HepG2 (cell line): ENCODE data around the gene CCDC9B. TPM values are rescaled to one million over a fixed set of nuclear protein-coding genes. Genes with fewer than 3 reads are reported as not detected.

Experiments
- ARNTL ChIP-seq: sonication (generic); formaldehyde crosslinking; IDR thresholded peaks from 2 replicates; pipeline ENCODE4 v1.4.0; 2020; ENCODE audit warnings: mild to moderate bottlenecking, missing genetic modification reagents
- BORCS8-MEF2B ChIP-seq: sonication (generic); formaldehyde crosslinking; IDR thresholded peaks from 2 replicates; pipeline ENCODE4 v1.8.0; 2022; ENCODE audit warnings: mild to moderate bottlenecking, missing genetic modification reagents
- CERS6 ChIP-seq: sonication (generic); formaldehyde crosslinking; IDR thresholded peaks from 2 replicates; pipeline ENCODE4 v1.5.0; 2020; ENCODE audit warnings: missing genetic modification reagents
- KAT7 ChIP-seq: IDR thresholded peaks from 2 replicates; pipeline ENCODE4 v1.6.1; 2018; ENCODE audit warnings: borderline replicate concordance, missing compliant biosample characterization
- KMT2B ChIP-seq: IDR thresholded peaks from 2 replicates; pipeline ENCODE4 v1.6.1; 2016; ENCODE audit warnings: missing genetic modification reagents, missing compliant biosample characterization
- MED1 ChIP-seq: sonication (generic); formaldehyde crosslinking; IDR thresholded peaks from 2 replicates; pipeline ENCODE4 v1.4.0; 2020; ENCODE audit warnings: missing genetic modification reagents
- PCBP2 ChIP-seq: fragments of 200-400 bp; formaldehyde crosslinking; optimal IDR thresholded peaks from 2 replicates; pipeline ENCODE3; 2018; ENCODE audit warnings: low read length, low read depth; ENCODE audit not compliant: poor library complexity, severe bottlenecking
- RCOR2 ChIP-seq: IDR thresholded peaks from 2 replicates; pipeline ENCODE4 v1.6.1; 2016; ENCODE audit warnings: missing biosample characterization, missing genetic modification reagents
- SMARCC2 ChIP-seq: fragments of 450-650 bp; IDR thresholded peaks from 2 replicates; pipeline ENCODE4 v1.6.1; 2017; ENCODE audit warnings: antibody characterized with exemption, mild to moderate bottlenecking
- THAP11 ChIP-seq: IDR thresholded peaks from 2 replicates; pipeline ENCODE4 v1.6.1; 2016; ENCODE audit warnings: missing biosample characterization, missing genetic modification reagents
- TRIM24 ChIP-seq: sonication (generic); formaldehyde crosslinking; IDR thresholded peaks from 2 replicates; pipeline ENCODE4 v1.8.0; 2022; ENCODE audit warnings: mild to moderate bottlenecking, missing genetic modification reagents
- ZBTB46 ChIP-seq: sonication (generic); formaldehyde crosslinking; IDR thresholded peaks from 2 replicates; pipeline ENCODE4 v1.4.0; 2020; ENCODE audit warnings: mild to moderate bottlenecking, missing genetic modification reagents, borderline replicate concordance
- ZC3H13 ChIP-seq: sonication (generic); formaldehyde crosslinking; IDR thresholded peaks from 2 replicates; pipeline ENCODE4 v1.8.1; 2023; ENCODE audit warnings: mild to moderate bottlenecking, missing genetic modification reagents, moderate library complexity
- ZFP90 ChIP-seq: sonication (generic); formaldehyde crosslinking; IDR thresholded peaks from 2 replicates; pipeline ENCODE4 v1.8.0; 2022; ENCODE audit warnings: missing genetic modification reagents, mild to moderate bottlenecking, inconsistent platforms, borderline replicate concordance
- ZMAT3 ChIP-seq: sonication (generic); formaldehyde crosslinking; conservative IDR thresholded peaks from 2 replicates; pipeline ENCODE4 v1.7.0; 2021; ENCODE audit warnings: missing genetic modification reagents
- ZNF160 ChIP-seq: sonication (generic); formaldehyde crosslinking; IDR thresholded peaks from 2 replicates; pipeline ENCODE4 v1.8.0; 2022; ENCODE audit warnings: mild to moderate bottlenecking, inconsistent platforms, missing genetic modification reagents
- ZNF367 ChIP-seq: sonication (generic); formaldehyde crosslinking; IDR thresholded peaks from 2 replicates; pipeline ENCODE4 v1.4.0; 2020; ENCODE audit warnings: missing genetic modification reagents, borderline replicate concordance
- ZNF451 ChIP-seq: sonication (generic); formaldehyde crosslinking; IDR thresholded peaks from 2 replicates; pipeline ENCODE4 v1.5.0; 2020; ENCODE audit warnings: mild to moderate bottlenecking, missing genetic modification reagents
- ZNF7 ChIP-seq: IDR thresholded peaks from 2 replicates; pipeline ENCODE4 v1.6.1; 2016; ENCODE audit warnings: missing biosample characterization, missing genetic modification reagents
- ZNF746 ChIP-seq: sonication (generic); formaldehyde crosslinking; IDR thresholded peaks from 2 replicates; pipeline ENCODE4 v1.8.0; 2022; ENCODE audit warnings: mild to moderate bottlenecking, missing genetic modification reagents
- ZNF749 ChIP-seq: sonication (generic); formaldehyde crosslinking; IDR thresholded peaks from 2 replicates; pipeline ENCODE4 v1.8.0; 2022; ENCODE audit warnings: mild to moderate bottlenecking, missing genetic modification reagents, moderate library complexity, borderline replicate concordance
- ZNF768 ChIP-seq: sonication (generic); formaldehyde crosslinking; IDR thresholded peaks from 2 replicates; pipeline ENCODE4 v1.4.0; 2020; ENCODE audit warnings: missing genetic modification reagents
- ZSCAN20 ChIP-seq: sonication (generic); formaldehyde crosslinking; IDR thresholded peaks from 2 replicates; pipeline ENCODE4 v1.4.0; 2020; ENCODE audit warnings: missing genetic modification reagents, mild to moderate bottlenecking, borderline replicate concordance
- ZSCAN21 ChIP-seq: sonication (generic); formaldehyde crosslinking; IDR thresholded peaks from 2 replicates; pipeline ENCODE4 v1.8.0; 2022; ENCODE audit warnings: mild to moderate bottlenecking, missing genetic modification reagents, moderate library complexity, borderline replicate concordance
- polyA plus RNA-seq, 8 experiments: library from polyadenylated mRNA; depleted of rRNA in 3 of 8; stranded (reverse) in 7 of 8; unstranded in 1 of 8; fragments of >200 nt; fragmentation: Illumina TruSeq in 4 of 8; extraction: Trizol in 4 of 8; gene quantifications; 2 replicates each; pipeline versions ENCODE4 v1.2.1 to v1.2.3, GENCODE V29; 2011 to 2016; ENCODE audit warnings: low read depth in 4 of 8, missing spikeins in 1 of 8, mixed read lengths in 1 of 8; ENCODE audit not compliant: insufficient read depth in 1 of 8
- total RNA-seq, 5 experiments: library from RNA; depleted of rRNA; stranded (reverse); fragments of >200 nt; fragmentation: Illumina TruSeq; extraction: Trizol; gene quantifications; 2 replicates each; pipeline ENCODE4 v1.2.3, GENCODE V29; 2016; ENCODE audit warnings: low read depth in 1 of 5
- TF ChIP-seq, protein P1 (sequence below), 2 experiments: sonication (generic) in 1 of 2; formaldehyde crosslinking in 1 of 2; IDR thresholded peaks; 2 replicates each; pipeline versions ENCODE4 v1.4.0 to v1.6.1; 2018 to 2020; ENCODE audit warnings: missing genetic modification reagents in 2 of 2, borderline replicate concordance in 1 of 2, low read depth in 1 of 2, mild to moderate bottlenecking in 1 of 2, missing biosample characterization in 1 of 2

The CCDC9B gene
- total and polyA plus RNA-seq, 2 of the 13 experiments (the other 11 are each of a cell fraction or from before 2014, with no cell fraction given): 0.98 to 1.6 TPM

GRCh38 chr15:40367686-40368611, 27.2 kb upstream of the CCDC9B start (continued):
- TF ChIP-seq ZMAT3 (CRISPR knock-in tag) (peak; percentile 60; the same call in 1 of the 2 replicates), PCBP2 (no peak), ZC3H13 (CRISPR knock-in tag) (peak; percentile 94), THAP11 (peak; percentile 65), ZNF451 (peak; percentile 97), ZNF7 (peak; percentile 51; the same call in 1 of the 2 replicates), SMARCC2 (no peak), CERS6 (CRISPR knock-in tag) (peak; percentile 98), ZNF768 (CRISPR knock-in tag) (peak; percentile 85), KAT7 (peak; percentile 40; the same call in 1 of the 2 replicates), KMT2B (CRISPR knock-in tag) (peak; percentile 86), ARNTL (CRISPR knock-in tag) (peak; percentile 60; the same call in 1 of the 2 replicates), MED1 (CRISPR knock-in tag) (peak; percentile 63), ZNF749 (CRISPR knock-in tag) (peak; percentile 97), RCOR2 (CRISPR knock-in tag) (no peak), ZFP90 (peak; percentile 95; the same call in 1 of the 2 replicates), ZNF367 (peak; percentile 94), ZSCAN20 (CRISPR knock-in tag) (peak; percentile 97), ZNF746 (CRISPR knock-in tag) (peak; percentile 74; the same call in 1 of the 2 replicates), ZSCAN21 (CRISPR knock-in tag) (peak; percentile 96), TRIM24 (CRISPR knock-in tag) (no peak), ZNF160 (CRISPR knock-in tag) (peak; percentile 59), ZBTB46 (CRISPR knock-in tag) (no peak), BORCS8-MEF2B (peak; percentile 97)
- TF ChIP-seq, protein P1, sequence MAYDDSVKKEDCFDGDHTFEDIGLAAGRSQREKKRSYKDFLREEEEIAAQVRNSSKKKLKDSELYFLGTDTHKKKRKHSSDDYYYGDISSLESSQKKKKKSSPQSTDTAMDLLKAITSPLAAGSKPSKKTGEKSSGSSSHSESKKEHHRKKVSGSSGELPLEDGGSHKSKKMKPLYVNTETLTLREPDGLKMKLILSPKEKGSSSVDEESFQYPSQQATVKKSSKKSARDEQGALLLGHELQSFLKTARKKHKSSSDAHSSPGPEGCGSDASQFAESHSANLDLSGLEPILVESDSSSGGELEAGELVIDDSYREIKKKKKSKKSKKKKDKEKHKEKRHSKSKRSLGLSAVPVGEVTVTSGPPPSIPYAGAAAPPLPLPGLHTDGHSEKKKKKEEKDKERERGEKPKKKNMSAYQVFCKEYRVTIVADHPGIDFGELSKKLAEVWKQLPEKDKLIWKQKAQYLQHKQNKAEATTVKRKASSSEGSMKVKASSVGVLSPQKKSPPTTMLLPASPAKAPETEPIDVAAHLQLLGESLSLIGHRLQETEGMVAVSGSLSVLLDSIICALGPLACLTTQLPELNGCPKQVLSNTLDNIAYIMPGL (CRISPR knock-in tag; IDR thresholded peaks at IDR 0.05; ENCODE audit: borderline replicate concordance in 1 of 2, low read depth in 1 of 2): peak; percentile 86 to 95
